PC-3 (cell line): Measurements from ENCODE around the gene SLC17A6. TPM values are rescaled to one million over a fixed set of nuclear protein-coding genes. Genes with fewer than 3 reads are reported as not detected.

Source experiments
- ATAC-seq: fragments of 200-7000 bp; cut with Tn5 transposase; 2 replicates; pipeline ENCODE4 v1.9.1; 2020; ENCODE audit warnings: mild to moderate bottlenecking, moderate library complexity
- BruUV-seq: library from RNA; stranded (reverse); fragments of 400-500 nt; replicated peaks from 2 replicates; lab custom pipeline; 2021; lab: Mats Ljungman, UMichigan
- CTCF ChIA-PET: fragments of 300-600 bp; sonication (Branson Sonifier 250); formaldehyde crosslinking; loops from one replicate; lab custom pipeline; 2022; ENCODE audit warnings: antibody characterized with exemption; lab: Charles Lee
- POLR2A ChIA-PET: fragments of 300-600 bp; sonication (Branson Sonifier 250); formaldehyde crosslinking; loops from one replicate; lab custom pipeline; 2022; ENCODE audit warnings: antibody characterized with exemption; ENCODE audit not compliant: unreplicated experiment; lab: Charles Lee
- DNase-seq: peaks from one replicate; pipeline ENCODE4 v3.0.0-alpha.2; 2015
- H2AFZ ChIP-seq: fragments of 300-600 bp; sonication (generic); 2 replicates; pipeline ENCODE4 v1.6.0; 2016; ENCODE audit warnings: antibody characterized with exemption, low read length
- H3F3A ChIP-seq: fragments of 300-600 bp; sonication (generic); one replicate; pipeline ENCODE4 v1.6.0; 2017; ENCODE audit warnings: antibody characterized with exemption, low read length, control low read depth, mild to moderate bottlenecking; ENCODE audit not compliant: unreplicated experiment
- H3K27ac ChIP-seq: fragments of 300-600 bp; sonication (generic); 2 replicates; pipeline ENCODE4 v1.5.1; 2016; ENCODE audit warnings: mild to moderate bottlenecking, low read length
- H3K27me3 ChIP-seq: fragments of 300-600 bp; sonication (generic); 2 replicates; pipeline ENCODE4 v1.6.1; 2016; ENCODE audit warnings: low read length, mixed read lengths
- H3K36me3 ChIP-seq: fragments of 300-600 bp; sonication (generic); 2 replicates; pipeline ENCODE4 v1.6.1; 2016; ENCODE audit warnings: low read depth, mixed run types, low read length, mixed read lengths
- H3K4me1 ChIP-seq: fragments of 300-600 bp; sonication (generic); 2 replicates; pipeline ENCODE4 v1.5.1; 2016; ENCODE audit warnings: low read length; ENCODE audit not compliant: insufficient read depth
- H3K4me2 ChIP-seq: fragments of 300-600 bp; sonication (generic); 2 replicates; pipeline ENCODE4 v1.6.0; 2016; ENCODE audit warnings: low read length
- H3K4me3 ChIP-seq: fragments of 300-600 bp; sonication (generic); 2 replicates; pipeline ENCODE4 v1.5.1; 2016; ENCODE audit warnings: mild to moderate bottlenecking, low read length, mixed read lengths
- H3K79me2 ChIP-seq: fragments of 300-600 bp; sonication (generic); 2 replicates; pipeline ENCODE4 v1.6.1; 2017; ENCODE audit warnings: low read length, mixed read lengths
- H3K9ac ChIP-seq: fragments of 300-600 bp; sonication (generic); 2 replicates; pipeline ENCODE4 v1.6.0; 2016; ENCODE audit warnings: mild to moderate bottlenecking, low read length
- H3K9me2 ChIP-seq: fragments of 300-600 bp; sonication (generic); replicated peaks from 2 replicates; pipeline ENCODE4 v1.6.1; 2016; ENCODE audit warnings: mixed run types, low read length, mixed read lengths
- H3K9me3 ChIP-seq: fragments of 300-600 bp; sonication (generic); 2 replicates; pipeline ENCODE4 v1.6.1; 2016; ENCODE audit warnings: low read length, mixed read lengths
- H4K20me1 ChIP-seq: fragments of 300-600 bp; sonication (generic); 2 replicates; pipeline ENCODE4 v1.6.1; 2016; ENCODE audit warnings: low read length, mixed read lengths
- CTCF ChIP-seq: fragments of 300-600 bp; sonication (generic); conservative IDR thresholded peaks from 2 replicates; pipeline ENCODE4 v1.5.1; 2017; ENCODE audit warnings: antibody characterized with exemption, low read depth, mild to moderate bottlenecking, low read length
- EZH2 ChIP-seq: fragments of 300-600 bp; sonication (generic); IDR thresholded peaks from one replicate; pipeline ENCODE4 v1.6.1; 2017; ENCODE audit warnings: antibody characterized with exemption, mild to moderate bottlenecking, low read length; ENCODE audit not compliant: unreplicated experiment
- EZH2phosphoT487 ChIP-seq: fragments of 300-600 bp; sonication (generic); IDR thresholded peaks from 2 replicates; pipeline ENCODE4 v1.6.1; 2018; ENCODE audit warnings: mild to moderate bottlenecking, antibody characterized with exemption, low read length, borderline replicate concordance
- intact Hi-C: fragments of 100-400 bp; cut with micrococcal nuclease; formaldehyde crosslinking; loops from 2 replicates; pipeline ENCODE4 v1.9.0; 2023
- total RNA-seq: library from RNA; depleted of rRNA; stranded (reverse); fragments of >200 nt; gene quantifications from 2 replicates; pipeline ENCODE4 v1.2.3, GENCODE V29; 2014

Gene SLC17A6
- total RNA-seq, 1 experiment from 2014 or later, result not detected

GRCh38 chr11:22342211-22343031 lies 4.2 kb downstream of the SLC17A6 start:
- H3K79me2 ChIP-seq, result no peaks in the 10 kb centered on the region
- intact Hi-C loops, result no loop called here
- ATAC-seq, result no peak
- H3K4me2 ChIP-seq, result no peak overlapping the region
- H4K20me1 ChIP-seq, result no peaks in the 10 kb centered on the region
- H3F3A ChIP-seq, result no peaks in the 10 kb centered on the region
- H3K27me3 ChIP-seq, result peaks cover 82% of the 10 kb centered on the region
- H2AFZ ChIP-seq, result no peak overlapping the region
- H3K27ac ChIP-seq, result no peak overlapping the region
- no peaks in the 10 kb centered on the region for H3K9me2 ChIP-seq
- no peaks in the 10 kb centered on the region for H3K9me3 ChIP-seq
- no peak overlapping the region for H3K4me3 ChIP-seq
- BruUV-seq, result no TSS peak
- H3K36me3 ChIP-seq, result no peaks in the 10 kb centered on the region
- DNase-seq, result no peak
- H3K9ac ChIP-seq, result no peak overlapping the region
- no peaks in the 10 kb centered on the region for H3K4me1 ChIP-seq
- ChIA-PET CTCF (no interaction called here), POLR2A (no interaction called here)
- TF ChIP-seq EZH2 (no peak), CTCF (no peak), EZH2phosphoT487 (no peak)

GRCh38 chr11:22343032-22343324 lies 4.8 kb downstream of the SLC17A6 start:
- Histone ChIP-seq H4K20me1 (no peaks in the 10 kb centered on the region), H3F3A (no peaks in the 10 kb centered on the region), H3K27ac (no peak overlapping the region), H3K4me3 (no peak overlapping the region), H3K4me2 (no peak overlapping the region), H2AFZ (no peak overlapping the region), H3K9me3 (no peaks in the 10 kb centered on the region), H3K4me1 (no peaks in the 10 kb centered on the region), H3K36me3 (no peaks in the 10 kb centered on the region), H3K9ac (no peak overlapping the region), H3K9me2 (no peaks in the 10 kb centered on the region), H3K27me3 (peaks cover 84% of the 10 kb centered on the region), H3K79me2 (no peaks in the 10 kb centered on the region)
- DNase-seq (no peak), ATAC-seq (no peak)
- ChIA-PET CTCF (no interaction called here), POLR2A (no interaction called here)
- intact Hi-C loops, result no loop called here
- BruUV-seq, result no TSS peak
- TF ChIP-seq CTCF (no peak), EZH2phosphoT487 (no peak), EZH2 (no peak)

- no peak overlapping the region for H3K27ac ChIP-seq
- DNase-seq, result no peak
These were observed 5.3 kb downstream of the SLC17A6 start for GRCh38 chr11:22343371-22344032.

More at GRCh38 chr11:22343371-22344032, 5.3 kb downstream of the SLC17A6 start:
- intact Hi-C loops, result no loop called here
- Histone ChIP-seq H3F3A (no peaks in the 10 kb centered on the region), H3K4me2 (no peak overlapping the region), H2AFZ (no peak overlapping the region), H3K9me2 (no peaks in the 10 kb centered on the region), H3K9ac (no peak overlapping the region), H3K4me1 (no peaks in the 10 kb centered on the region), H4K20me1 (no peaks in the 10 kb centered on the region), H3K27me3 (peaks cover 83% of the 10 kb centered on the region), H3K4me3 (no peak overlapping the region), H3K79me2 (no peaks in the 10 kb centered on the region), H3K36me3 (no peaks in the 10 kb centered on the region), H3K9me3 (no peaks in the 10 kb centered on the region)
- ATAC-seq, result no peak
- ChIA-PET CTCF (no interaction called here), POLR2A (no interaction called here)
- BruUV-seq, result no TSS peak
- TF ChIP-seq CTCF, result no peak
- TF ChIP-seq EZH2, result no peak
